ENCODE measurements around the gene PCDH9. TPM values are rescaled to one million over a fixed set of nuclear protein-coding genes. Genes with fewer than 3 reads are reported as not detected.

The PCDH9 gene
- total and polyA plus RNA-seq, 5 donors from 2014 or later, result 0.08 to 0.77 (median 0.09) TPM

DNA sequence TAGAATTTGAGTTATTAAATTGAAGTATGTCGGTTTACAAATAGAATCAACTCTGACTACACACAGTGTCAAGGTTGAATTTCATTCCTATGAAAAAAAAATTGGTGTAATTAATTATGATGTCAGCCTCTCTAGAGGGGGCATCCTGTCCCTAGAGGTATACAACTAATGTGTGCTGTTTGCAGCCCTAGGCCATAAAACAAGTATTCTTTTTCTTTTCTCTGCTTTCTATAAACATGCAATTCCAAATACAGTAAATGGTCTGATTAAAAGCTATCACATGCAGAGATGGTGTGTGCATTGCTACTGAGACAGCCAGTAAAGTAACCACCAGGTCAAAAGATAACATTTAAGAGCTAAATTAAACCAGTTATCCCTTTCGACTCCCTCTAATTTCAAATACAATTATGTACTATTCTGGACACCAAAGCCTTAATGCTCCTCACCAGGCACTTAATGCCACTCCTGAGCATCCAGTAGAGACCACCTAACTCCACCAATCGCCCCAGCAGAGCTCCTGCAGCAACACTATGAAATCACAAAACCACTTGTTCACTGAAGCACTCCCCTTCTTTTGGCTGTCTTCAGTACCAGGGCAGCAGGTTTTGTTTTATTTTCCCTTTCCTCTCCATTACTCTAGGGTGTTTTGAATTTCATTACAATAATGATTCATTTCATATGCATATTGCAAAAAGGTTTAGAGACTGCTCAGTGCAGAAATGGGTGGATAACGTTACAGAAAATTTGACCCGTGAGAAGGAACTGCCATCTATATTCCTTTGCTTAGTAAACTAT is 426.9 kb downstream of the PCDH9 start:
- Histone ChIP-seq H3K27ac (ENCODE audit: insufficient read depth, low read length, poor library complexity, severe bottlenecking) (no peak overlapping the region), H3K27me3 (ENCODE audit: control insufficient read depth, insufficient read depth, low read length) (no peaks in the 10 kb centered on the region), H3K9me3 (ENCODE audit: control insufficient read depth in 2 of 2, low read length in 2 of 2) (peaks cover 4 to 8% of the 10 kb centered on the region in 2 experiments), H3K36me3 (ENCODE audit: control insufficient read depth, insufficient read depth, low read length) (no peaks in the 10 kb centered on the region), H3K4me1 (ENCODE audit: control insufficient read depth, insufficient read depth, low read length, poor library complexity, severe bottlenecking) (no peaks in the 10 kb centered on the region), H3K4me3 (ENCODE audit: low read depth, low read length) (no peak overlapping the region)
- H3K27ac Mint-ChIP-seq, result no peak overlapping the region
- H3K27me3 Mint-ChIP-seq, result no peaks in the 10 kb centered on the region
- peaks cover 0 to 20% (median 2%) of the 10 kb centered on the region in 7 donors for H3K9me3 Mint-ChIP-seq
- no peaks in the 10 kb centered on the region for H3K4me1 Mint-ChIP-seq
- H3K4me3 Mint-ChIP-seq, result no peak overlapping the region
- DNase-seq, result no peak
- ATAC-seq (ENCODE audit: low read depth in 2 of 2), result no peak
- H3K36me3 Mint-ChIP-seq, result no peaks in the 10 kb centered on the region

DNA sequence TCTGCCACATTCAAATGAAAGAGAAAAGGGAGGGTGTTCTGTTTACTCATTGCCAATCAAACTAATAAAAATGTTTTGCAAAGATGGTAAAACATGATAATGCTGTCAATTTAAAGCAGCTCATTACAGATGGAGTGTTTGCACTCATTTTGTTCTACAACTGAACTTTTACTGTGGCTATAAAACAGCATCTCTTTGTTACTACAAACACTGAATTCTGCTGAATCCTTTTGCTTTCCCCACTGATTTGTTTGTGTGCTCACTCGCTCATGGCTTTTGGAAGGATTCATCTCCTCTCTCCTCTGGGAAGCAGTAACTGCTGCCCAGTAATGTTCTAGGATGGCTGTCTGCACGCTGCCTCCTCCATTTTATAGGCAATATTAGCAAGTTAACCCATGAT is 434.5 kb downstream of the PCDH9 start:
- Mint-ChIP-seq H3K4me3 (no peak overlapping the region), H3K36me3 (no peaks in the 10 kb centered on the region), H3K27ac (no peak overlapping the region), H3K9me3 (peaks cover 0 to 10% (median 4%) of the 10 kb centered on the region in 7 donors), H3K4me1 (no peaks in the 10 kb centered on the region), H3K27me3 (no peaks in the 10 kb centered on the region)
- DNase-seq (no peak), ATAC-seq (ENCODE audit: low read depth in 2 of 2) (no peak)
- Histone ChIP-seq H3K27me3 (ENCODE audit: control insufficient read depth, insufficient read depth, low read length) (no peaks in the 10 kb centered on the region), H3K36me3 (ENCODE audit: control insufficient read depth, insufficient read depth, low read length) (no peaks in the 10 kb centered on the region), H3K4me3 (ENCODE audit: low read depth, low read length) (no peak overlapping the region), H3K9me3 (ENCODE audit: control insufficient read depth in 2 of 2, low read length in 2 of 2) (peaks cover 0 to 4% of the 10 kb centered on the region in 2 experiments), H3K4me1 (ENCODE audit: control insufficient read depth, insufficient read depth, low read length, poor library complexity, severe bottlenecking) (no peaks in the 10 kb centered on the region), H3K27ac (ENCODE audit: insufficient read depth, low read length, poor library complexity, severe bottlenecking) (no peak overlapping the region)

DNA sequence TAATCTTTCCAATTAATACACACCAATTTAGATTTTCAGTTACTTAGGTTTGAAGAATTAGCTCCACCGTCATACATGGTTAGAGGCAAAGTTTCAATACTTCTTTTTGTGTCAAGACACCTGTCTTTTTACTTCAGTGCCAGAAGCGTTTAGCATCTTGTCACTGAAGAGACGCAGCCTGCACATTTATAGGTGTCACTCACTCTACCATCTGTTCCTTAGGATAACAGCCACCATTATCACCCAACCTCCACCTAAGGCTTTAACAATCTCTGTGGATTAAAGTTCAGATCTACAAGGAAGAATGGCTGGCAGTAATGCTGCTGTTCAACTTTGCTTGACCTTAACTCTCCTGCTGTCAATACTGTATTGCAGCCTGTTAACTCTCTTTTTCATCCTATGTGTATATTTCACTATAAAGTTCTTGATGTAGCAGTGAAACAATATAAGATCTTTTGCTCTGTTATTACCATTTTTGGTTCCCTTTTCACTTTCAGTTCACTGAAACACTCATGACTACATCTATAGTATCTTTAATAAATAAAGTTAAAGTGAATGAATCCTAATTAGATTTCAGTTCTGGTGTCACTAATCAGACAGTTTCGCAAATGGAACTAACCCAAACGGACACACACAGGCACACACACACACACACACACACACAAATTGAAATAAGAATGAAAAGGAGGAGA is 435.6 kb downstream of the PCDH9 start:
- Mint-ChIP-seq H3K4me3 (no peak overlapping the region), H3K9me3 (peaks cover 0 to 7% (median 4%) of the 10 kb centered on the region in 7 donors), H3K27ac (no peak overlapping the region), H3K4me1 (no peaks in the 10 kb centered on the region), H3K36me3 (no peaks in the 10 kb centered on the region), H3K27me3 (no peaks in the 10 kb centered on the region)
- Histone ChIP-seq H3K9me3 (ENCODE audit: control insufficient read depth in 2 of 2, low read length in 2 of 2) (peaks cover 0 to 4% of the 10 kb centered on the region in 2 experiments), H3K36me3 (ENCODE audit: control insufficient read depth, insufficient read depth, low read length) (no peaks in the 10 kb centered on the region), H3K4me3 (ENCODE audit: low read depth, low read length) (no peak overlapping the region), H3K4me1 (ENCODE audit: control insufficient read depth, insufficient read depth, low read length, poor library complexity, severe bottlenecking) (no peaks in the 10 kb centered on the region), H3K27me3 (ENCODE audit: control insufficient read depth, insufficient read depth, low read length) (no peaks in the 10 kb centered on the region), H3K27ac (ENCODE audit: insufficient read depth, low read length, poor library complexity, severe bottlenecking) (no peak overlapping the region)
- ATAC-seq (ENCODE audit: low read depth in 2 of 2) (no peak), DNase-seq (no peak)

DNA sequence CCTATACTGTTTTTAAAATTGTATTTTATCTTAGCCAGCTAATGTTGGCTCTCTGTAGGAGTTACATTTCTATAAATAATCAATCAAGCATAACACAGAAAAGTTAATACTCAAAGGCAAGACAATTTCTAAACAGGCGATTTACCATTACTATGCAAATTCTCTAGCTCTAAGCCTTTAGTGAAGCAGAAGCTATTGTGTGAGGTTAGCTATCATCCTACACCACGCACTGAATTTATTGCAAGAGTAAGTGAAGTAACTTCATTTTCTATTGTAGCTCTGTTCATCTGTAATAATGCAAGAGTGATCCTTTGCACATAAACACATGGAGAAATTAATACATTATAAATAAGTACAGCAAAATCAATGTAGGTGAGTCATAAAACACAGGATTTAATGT is 439.3 kb downstream of the PCDH9 start:
- Mint-ChIP-seq H3K4me3 (no peak overlapping the region), H3K36me3 (no peaks in the 10 kb centered on the region), H3K4me1 (no peaks in the 10 kb centered on the region), H3K27ac (no peak overlapping the region), H3K27me3 (no peaks in the 10 kb centered on the region), H3K9me3 (peaks cover 0 to 7% (median 4%) of the 10 kb centered on the region in 7 donors)
- Histone ChIP-seq H3K36me3 (ENCODE audit: control insufficient read depth, insufficient read depth, low read length) (no peaks in the 10 kb centered on the region), H3K27me3 (ENCODE audit: control insufficient read depth, insufficient read depth, low read length) (no peaks in the 10 kb centered on the region), H3K27ac (ENCODE audit: insufficient read depth, low read length, poor library complexity, severe bottlenecking) (no peak overlapping the region), H3K4me3 (ENCODE audit: low read depth, low read length) (no peak overlapping the region), H3K4me1 (ENCODE audit: control insufficient read depth, insufficient read depth, low read length, poor library complexity, severe bottlenecking) (no peaks in the 10 kb centered on the region), H3K9me3 (ENCODE audit: control insufficient read depth in 2 of 2, low read length in 2 of 2) (no peaks in the 10 kb centered on the region)
- ATAC-seq (ENCODE audit: low read depth in 2 of 2) (no peak), DNase-seq (no peak)

DNA sequence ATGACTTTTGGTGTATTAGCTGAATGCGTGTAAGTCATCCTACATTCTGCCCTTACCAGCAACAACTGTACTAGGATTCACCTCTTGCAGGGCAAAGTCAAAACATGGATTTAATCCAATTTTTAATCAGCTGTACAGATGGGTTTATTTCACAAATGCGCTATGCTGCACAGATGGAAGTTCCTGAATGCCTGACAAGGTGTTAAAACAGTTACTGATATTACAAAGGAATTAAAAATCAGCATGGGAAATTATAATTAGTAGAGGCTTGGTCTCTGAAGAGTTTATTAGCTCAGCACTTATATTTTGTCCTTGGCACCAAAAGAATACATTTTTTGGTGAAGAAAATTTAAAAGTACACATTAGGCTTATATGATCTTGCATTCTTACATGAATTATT is 448.9 kb downstream of the PCDH9 start:
- Histone ChIP-seq H3K27ac (ENCODE audit: insufficient read depth, low read length, poor library complexity, severe bottlenecking) (no peak overlapping the region), H3K4me1 (ENCODE audit: control insufficient read depth, insufficient read depth, low read length, poor library complexity, severe bottlenecking) (no peaks in the 10 kb centered on the region), H3K36me3 (ENCODE audit: control insufficient read depth, insufficient read depth, low read length) (no peaks in the 10 kb centered on the region), H3K27me3 (ENCODE audit: control insufficient read depth, insufficient read depth, low read length) (no peaks in the 10 kb centered on the region), H3K4me3 (ENCODE audit: low read depth, low read length) (no peak overlapping the region), H3K9me3 (ENCODE audit: control insufficient read depth in 2 of 2, low read length in 2 of 2) (peaks cover 0 to 2% of the 10 kb centered on the region in 2 experiments)
- H3K4me1 Mint-ChIP-seq, result no peaks in the 10 kb centered on the region
- no peak for DNase-seq
- H3K9me3 Mint-ChIP-seq, result peaks cover 1 to 8% (median 5%) of the 10 kb centered on the region in 7 donors
- H3K36me3 Mint-ChIP-seq, result no peaks in the 10 kb centered on the region
- H3K27me3 Mint-ChIP-seq, result no peaks in the 10 kb centered on the region
- no peak overlapping the region for H3K4me3 Mint-ChIP-seq
- H3K27ac Mint-ChIP-seq, result no peak overlapping the region
- ATAC-seq (ENCODE audit: low read depth in 2 of 2), result no peak

DNA sequence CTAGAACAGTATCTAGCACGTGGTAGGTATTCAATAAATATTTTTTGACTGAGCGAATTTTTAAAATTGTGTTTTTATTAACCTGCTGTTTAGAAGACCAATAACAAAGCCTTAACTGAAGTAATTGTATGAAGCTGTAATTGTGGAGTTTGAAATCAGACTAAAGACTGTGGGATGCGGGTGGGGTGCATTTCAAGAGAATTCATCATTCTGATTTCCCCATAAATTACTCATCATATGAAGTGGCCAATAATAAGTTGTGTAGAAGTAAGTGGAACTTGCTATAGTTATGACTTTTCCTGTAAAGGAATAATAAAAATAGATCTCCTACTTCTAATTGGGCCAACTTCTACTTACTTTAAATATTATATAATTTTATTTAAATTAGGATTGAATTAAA is 449.3 kb downstream of the PCDH9 start:
- H3K27me3 Mint-ChIP-seq, result no peaks in the 10 kb centered on the region
- DNase-seq, result no peak

DNA sequence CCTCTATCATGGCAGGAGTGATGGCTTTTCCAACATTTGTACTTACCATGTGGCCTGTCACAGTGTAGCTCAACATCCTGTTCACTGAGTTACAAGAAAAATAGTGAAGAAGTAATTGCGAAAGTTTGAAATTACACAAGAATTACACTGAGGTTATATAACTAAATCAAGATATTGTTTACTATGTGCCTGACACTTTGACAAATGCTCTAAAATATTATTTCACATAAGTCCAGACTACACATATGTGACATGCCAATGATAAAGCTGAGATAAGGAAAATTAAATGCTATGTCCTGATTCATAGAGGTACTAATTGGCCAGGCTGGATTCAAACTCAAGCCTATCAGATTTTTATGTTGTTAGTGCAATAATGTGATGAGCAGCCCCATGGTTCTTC is 451.7 kb downstream of the PCDH9 start:
- H3K27me3 Mint-ChIP-seq, result no peaks in the 10 kb centered on the region
- Histone ChIP-seq H3K36me3 (ENCODE audit: control insufficient read depth, insufficient read depth, low read length) (no peaks in the 10 kb centered on the region), H3K9me3 (ENCODE audit: control insufficient read depth in 2 of 2, low read length in 2 of 2) (peaks cover 0 to 2% of the 10 kb centered on the region in 2 experiments), H3K27ac (ENCODE audit: insufficient read depth, low read length, poor library complexity, severe bottlenecking) (no peak overlapping the region), H3K4me3 (ENCODE audit: low read depth, low read length) (no peak overlapping the region), H3K4me1 (ENCODE audit: control insufficient read depth, insufficient read depth, low read length, poor library complexity, severe bottlenecking) (no peaks in the 10 kb centered on the region), H3K27me3 (ENCODE audit: control insufficient read depth, insufficient read depth, low read length) (no peaks in the 10 kb centered on the region)
- DNase-seq (no peak), ATAC-seq (ENCODE audit: low read depth in 2 of 2) (no peak)
- H3K4me3 Mint-ChIP-seq, result no peak overlapping the region
- H3K4me1 Mint-ChIP-seq, result no peaks in the 10 kb centered on the region
- no peak overlapping the region for H3K27ac Mint-ChIP-seq
- H3K9me3 Mint-ChIP-seq, result peaks cover 1 to 14% (median 5%) of the 10 kb centered on the region in 7 donors
- H3K36me3 Mint-ChIP-seq, result no peaks in the 10 kb centered on the region

More for the DNA sequence above, 449.3 kb downstream of the PCDH9 start:
- H3K9me3 ChIP-seq (ENCODE audit: control insufficient read depth in 2 of 2, low read length in 2 of 2), result peaks cover 0 to 2% of the 10 kb centered on the region in 2 experiments
- H3K9me3 Mint-ChIP-seq, result peaks cover 1 to 8% (median 5%) of the 10 kb centered on the region in 7 donors
- H3K4me1 ChIP-seq (ENCODE audit: control insufficient read depth, insufficient read depth, low read length, poor library complexity, severe bottlenecking), result no peaks in the 10 kb centered on the region
- no peak overlapping the region for H3K4me3 ChIP-seq (ENCODE audit: low read depth, low read length)
- H3K36me3 ChIP-seq (ENCODE audit: control insufficient read depth, insufficient read depth, low read length), result no peaks in the 10 kb centered on the region
- no peaks in the 10 kb centered on the region for H3K4me1 Mint-ChIP-seq
- no peaks in the 10 kb centered on the region for H3K27me3 ChIP-seq (ENCODE audit: control insufficient read depth, insufficient read depth, low read length)
- no peak for ATAC-seq (ENCODE audit: low read depth in 2 of 2)
- H3K27ac Mint-ChIP-seq, result no peak overlapping the region
- H3K36me3 Mint-ChIP-seq, result no peaks in the 10 kb centered on the region
- no peak overlapping the region for H3K27ac ChIP-seq (ENCODE audit: insufficient read depth, low read length, poor library complexity, severe bottlenecking)
- H3K4me3 Mint-ChIP-seq, result no peak overlapping the region

Measured in CD4-positive, CD25-positive, alpha-beta regulatory T cell (primary cell).